GM19438 (cell line): ENCODE measurements around the gene ARHGAP22.

Experiments used
- ATAC-seq: cut with Tn5 transposase; IDR thresholded peaks from one replicate; pipeline ENCODE4 v1.9.1; 2021; ENCODE audit warnings: low read depth; ENCODE audit not compliant: unreplicated experiment

Gene ARHGAP22

DNA sequence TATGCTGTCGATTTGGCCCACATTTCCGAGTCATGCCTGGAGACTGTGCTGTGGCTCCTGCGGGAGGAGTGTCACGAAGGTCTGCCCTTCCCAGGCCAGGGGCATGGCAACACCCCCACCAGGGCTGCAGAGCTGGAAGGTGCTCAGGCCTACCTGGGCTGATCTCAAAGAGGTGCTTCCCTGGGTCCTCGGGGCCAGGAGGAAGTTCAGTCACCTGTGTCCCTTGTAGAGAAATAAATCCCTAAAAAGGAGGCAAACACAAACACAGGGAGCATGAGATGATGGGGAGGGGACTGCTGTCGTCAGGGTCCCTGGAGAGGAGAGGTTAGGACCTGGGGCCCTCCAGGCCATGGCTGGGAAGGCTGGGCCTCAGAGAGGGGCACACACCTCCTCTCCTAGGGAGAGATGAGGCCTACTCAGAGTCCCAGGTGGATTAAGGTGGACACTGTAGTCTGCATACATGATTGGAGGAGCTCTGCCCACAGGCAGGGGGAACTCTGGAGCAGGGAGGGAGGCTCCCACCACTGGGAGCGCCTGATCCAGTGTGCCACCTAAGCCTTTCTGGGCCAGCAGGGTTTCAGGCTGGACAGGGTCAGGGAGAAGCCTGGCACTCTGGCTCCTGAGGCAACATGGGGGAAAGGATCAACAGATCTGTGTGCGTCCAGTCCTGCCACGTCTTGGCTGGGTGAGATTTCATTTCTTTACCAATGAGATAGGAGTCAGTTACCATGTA lies 49.4 kb downstream of the ARHGAP22 start:
- ATAC-seq = no peak

DNA sequence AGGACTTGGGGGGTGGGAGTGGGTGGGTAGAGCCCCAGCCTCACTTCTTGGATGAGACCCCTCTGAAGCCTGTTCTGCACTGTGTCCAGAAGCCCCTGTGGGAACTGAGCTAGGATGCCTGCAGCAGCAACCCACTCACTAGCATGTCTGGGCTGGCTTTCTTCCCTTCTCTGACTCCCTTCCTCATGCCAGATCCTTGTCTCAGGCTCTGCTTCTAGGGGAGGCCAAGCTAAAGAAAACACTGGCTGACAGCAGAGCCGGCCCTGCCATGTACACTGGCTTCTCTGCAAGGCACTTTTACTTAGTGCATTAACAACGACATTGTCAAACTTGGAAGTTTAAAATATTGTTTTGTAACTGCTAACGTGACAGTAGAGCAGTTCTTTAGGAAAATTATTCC lies 50.2 kb downstream of the ARHGAP22 start:
- no peak for ATAC-seq

- no peak for ATAC-seq
Observed at GRCh38 chr10:48554246-48554645, 50.6 kb downstream of the ARHGAP22 start.

DNA sequence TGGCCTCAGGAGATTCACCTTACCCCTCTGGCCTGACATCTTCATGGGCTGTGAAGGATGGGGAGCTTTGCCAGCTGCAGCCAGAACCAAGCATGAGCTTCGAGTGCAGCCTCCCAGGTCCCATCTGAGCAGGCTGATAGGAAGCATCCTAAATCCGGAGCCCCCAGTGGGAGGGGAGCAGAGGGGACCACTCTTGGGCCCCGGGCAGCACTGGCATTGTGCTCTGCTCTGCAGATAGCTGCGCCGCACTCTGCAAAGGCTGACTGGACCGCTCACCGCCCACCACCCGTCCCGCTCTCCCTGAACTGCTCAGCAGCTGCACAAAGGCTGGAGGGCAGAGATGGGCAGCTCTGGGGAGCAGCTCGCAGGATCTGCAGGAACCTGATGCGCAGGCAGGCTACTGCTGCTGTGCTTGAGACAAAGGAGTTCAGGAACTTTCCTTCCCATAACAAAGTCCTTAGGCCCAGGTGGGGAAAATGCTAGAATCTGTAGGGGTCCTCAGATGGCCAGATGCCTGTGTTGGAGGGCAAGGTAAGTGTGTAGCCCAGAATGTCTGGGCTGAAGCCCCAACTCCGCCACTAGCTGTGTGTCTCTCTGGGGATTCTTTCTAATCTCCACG lies 51.8 kb downstream of the ARHGAP22 start:
- ATAC-seq = no peak

GRCh38 chr10:48551861-48552591 lies 52.8 kb downstream of the ARHGAP22 start:
- ATAC-seq = no peak

DNA sequence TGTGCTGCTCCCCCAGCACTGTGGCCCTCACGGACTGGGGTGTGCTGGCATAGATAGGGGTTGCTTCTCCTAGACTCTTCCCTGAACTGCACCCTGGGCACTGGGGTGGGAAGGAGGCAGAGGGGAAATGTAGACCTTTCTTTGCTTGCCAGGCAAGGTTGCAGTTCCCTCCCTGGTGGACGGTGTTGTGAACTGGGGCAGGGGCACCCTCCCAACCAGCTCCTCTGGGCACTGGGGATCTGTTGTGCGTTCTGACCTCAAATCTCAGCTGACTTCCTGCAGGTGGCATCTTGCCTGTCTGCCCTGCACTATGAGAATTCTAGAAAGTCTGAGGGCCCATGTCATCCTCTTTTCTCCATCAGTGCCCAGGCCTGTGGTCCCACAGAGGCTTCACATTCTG lies 53.9 kb downstream of the ARHGAP22 start:
- ATAC-seq = no peak

- ATAC-seq = no peak
Observed at GRCh38 chr10:48550071-48550691, 54.7 kb downstream of the ARHGAP22 start.

DNA sequence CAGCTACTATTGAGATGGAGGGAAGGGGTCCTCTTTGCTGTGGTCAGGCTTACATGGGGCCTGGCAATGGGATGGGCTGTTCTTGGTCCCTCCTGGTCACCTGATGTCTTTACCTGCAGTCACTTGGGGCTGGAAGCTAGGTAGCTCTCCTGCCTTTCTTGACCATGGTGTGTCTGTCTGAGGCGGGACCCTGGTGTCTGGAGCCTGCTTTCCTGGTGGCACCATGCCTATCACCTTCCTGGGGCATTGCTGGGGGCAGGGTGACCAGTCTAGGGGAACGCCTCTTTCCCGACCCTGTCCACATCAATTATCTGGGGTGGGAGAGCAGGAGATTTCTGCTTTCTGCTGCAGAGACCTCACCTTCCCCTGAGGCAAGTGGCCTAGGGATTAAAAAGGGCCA lies 55.6 kb downstream of the ARHGAP22 start:
- ATAC-seq = no peak

DNA sequence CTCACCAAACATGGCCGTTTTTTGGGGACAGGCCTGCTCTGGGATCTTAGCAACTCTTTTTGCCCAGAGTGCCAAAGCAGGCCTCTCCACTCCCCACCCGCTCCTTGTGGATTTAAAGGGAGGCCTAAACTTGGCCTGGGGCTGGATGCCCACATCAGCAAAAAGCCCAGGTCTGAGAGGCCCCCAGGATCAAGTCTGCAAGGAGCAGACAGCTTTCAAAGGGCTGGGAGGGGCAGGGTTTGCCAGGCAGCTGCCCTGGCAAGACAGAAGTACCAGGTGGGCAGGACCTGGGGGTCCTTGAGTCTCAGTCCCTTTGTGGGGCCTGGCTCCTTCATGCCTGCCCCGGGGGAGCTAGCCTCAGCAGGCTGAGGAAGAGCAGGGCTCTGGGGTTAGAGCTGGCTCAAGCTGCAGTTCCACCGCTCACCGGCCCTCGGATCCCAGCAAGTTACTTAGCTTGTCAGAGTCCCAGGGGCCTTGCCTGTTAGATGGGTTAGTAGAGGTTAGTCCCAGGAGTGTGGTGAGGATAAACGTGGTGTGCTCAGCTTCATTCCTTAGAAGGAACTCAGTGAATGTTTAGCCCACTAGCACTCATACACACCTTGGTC lies 56.2 kb downstream of the ARHGAP22 start:
- ATAC-seq = no peak

DNA sequence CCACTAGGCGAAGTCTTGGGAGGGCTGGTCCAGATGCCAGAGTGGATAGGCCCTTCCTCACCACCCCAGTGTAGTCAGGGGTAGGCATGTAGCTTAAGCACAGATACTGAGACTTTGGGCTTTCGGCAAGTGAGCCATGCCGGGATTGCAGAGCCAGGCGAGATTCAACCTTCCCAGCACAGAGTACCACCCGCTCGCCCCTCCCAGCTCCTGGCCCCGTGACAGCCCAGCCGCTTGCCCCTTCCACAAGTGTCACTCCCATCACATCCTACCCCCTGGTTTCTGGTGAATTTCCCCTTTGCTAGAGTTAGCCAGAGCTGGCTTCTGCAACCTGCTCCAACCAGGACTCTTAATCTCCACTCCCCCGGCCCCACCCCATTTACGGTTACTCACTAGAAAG lies 56.9 kb downstream of the ARHGAP22 start:
- no peak for ATAC-seq

GRCh38 chr10:48547061-48547895 lies 57.6 kb downstream of the ARHGAP22 start:
- no peak for ATAC-seq

DNA sequence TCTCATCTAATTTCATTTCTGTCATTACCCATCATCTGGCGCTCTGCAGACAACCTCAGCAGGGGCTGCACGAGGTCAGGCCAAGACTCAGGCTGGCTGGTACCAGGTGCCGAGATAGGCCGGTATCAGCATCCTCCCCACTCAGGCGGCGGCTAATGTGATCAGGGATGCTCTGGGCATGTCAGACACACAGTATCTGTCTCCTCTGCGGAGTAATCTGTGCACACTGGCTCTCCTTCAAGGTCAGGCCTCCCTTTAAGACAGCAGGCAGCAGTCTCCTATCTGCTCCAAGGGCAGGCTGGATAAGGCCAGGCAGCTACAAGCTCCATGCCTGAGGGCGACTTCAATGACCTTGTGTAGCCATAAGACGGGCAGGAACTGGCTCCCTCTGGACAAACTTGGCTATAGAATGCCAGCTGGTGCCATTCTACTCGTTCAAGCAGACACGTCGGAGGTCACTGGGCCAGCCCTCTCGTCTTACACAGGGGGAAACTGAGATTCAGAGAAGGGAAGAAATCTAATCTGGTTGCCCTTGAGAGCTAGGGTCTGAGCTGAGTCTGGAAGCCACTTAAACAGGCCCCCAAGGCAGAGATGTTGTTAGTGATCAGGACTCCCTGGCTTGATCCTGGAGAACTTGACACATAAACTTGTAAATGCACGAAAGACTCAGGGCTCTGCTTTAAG lies 59.3 kb downstream of the ARHGAP22 start:
- ATAC-seq = no peak

DNA sequence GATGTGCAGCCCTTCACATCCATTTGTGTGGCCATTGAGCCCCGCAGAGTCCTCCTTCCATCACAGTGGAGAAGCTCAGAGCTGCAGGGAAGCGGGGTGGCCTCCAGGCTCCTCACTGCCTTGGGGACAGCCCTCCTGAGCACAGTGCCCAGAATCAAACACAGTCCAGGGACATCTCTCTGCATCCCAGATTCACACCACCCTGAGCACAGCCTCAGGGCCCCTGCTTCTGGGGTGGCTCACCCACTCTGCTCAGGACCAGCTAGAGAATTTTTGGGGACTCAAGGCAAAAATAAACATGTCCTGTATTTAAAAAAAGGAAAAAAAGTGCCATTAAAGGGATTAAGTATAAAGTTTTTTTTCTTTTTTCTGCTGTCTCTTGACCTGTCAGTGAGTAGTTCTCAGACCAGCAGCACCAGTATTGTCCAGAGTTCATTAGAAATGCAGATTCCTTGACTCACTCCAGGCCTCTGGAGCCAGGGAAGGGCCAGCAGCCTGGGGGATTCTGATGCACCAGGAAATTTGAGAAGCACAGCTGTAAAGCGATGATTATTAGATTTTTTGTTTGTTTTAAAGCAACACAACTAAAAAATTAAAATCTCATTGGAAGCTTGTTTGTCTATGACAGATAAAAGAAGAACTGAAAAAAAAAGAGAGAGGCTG lies 61.6 kb downstream of the ARHGAP22 start:
- no peak for ATAC-seq

DNA sequence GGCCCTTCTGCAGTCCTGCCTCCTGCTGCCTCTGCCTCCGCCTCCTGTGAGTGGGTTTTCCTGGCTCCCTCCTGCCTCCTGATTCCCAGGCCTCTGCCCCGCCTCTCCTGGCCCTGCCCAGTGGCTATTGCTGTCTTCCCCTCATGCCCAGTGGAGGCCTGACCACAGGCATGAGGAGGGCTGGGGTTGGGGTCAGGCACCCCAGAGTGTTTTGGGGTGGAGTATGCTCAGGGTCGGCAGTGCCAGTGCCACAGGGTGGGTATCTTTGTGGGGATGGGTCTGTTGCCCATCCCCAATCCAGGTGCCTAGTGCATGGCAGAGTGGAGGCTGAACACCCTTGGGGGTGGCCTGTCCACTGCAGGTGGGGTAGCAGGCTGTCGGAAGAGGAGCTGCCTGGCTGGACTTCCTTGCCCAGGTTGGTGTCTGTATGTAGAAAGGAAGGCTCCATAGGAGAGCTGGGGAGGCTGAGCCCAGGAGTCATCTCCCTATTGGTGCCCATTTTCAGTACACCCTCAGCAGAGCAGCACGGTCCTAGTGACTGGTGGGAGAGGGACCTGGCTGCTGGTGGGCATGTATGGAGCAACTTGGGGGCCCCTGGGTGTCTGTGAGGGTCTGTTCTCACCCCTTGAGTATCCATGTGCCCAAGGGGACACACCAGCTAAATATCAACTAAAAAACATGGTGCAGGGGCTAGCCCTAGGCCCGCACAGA lies 62.2 kb downstream of the ARHGAP22 start:
- ATAC-seq = no peak

- ATAC-seq = no peak
Observed at GRCh38 chr10:48541144-48541795, 63.6 kb downstream of the ARHGAP22 start.

DNA sequence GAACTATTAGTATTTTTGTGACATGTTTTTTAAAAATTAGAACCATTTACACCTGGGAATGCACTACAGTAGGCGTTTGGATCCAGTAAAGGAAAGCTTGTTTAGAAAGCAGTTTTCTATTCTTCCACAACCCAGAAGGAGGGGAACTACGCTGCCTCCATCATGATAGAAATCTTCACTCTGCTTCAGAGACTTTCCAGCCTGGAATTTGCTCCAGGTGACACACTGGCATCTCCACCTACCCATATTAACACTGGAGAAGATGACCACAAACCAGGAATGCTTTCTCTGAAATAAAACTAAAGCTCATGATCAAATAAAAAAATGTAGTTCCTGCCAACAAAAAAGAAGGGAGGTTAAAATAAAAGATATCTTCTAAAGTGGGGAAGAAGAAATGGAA lies 66.3 kb downstream of the ARHGAP22 start:
- ATAC-seq = no peak

GRCh38 chr10:48536916-48537890 lies 67.7 kb downstream of the ARHGAP22 start:
- no peak for ATAC-seq
